Right atrium auricular region (tissue), 2 donors: ENCODE results near the gene TPRX2. TPM values are rescaled to one million over a fixed set of nuclear protein-coding genes. Genes with fewer than 3 reads are reported as not detected.
A peak's percentile ranks its signal among the peaks of the same experiment; 100 is the strongest.
"Not testable (repeated sequence)": the region's sequence is repeated elsewhere in the genome, so short reads cannot be mapped to it uniquely, and the experiment has no call there.

ENCODE experiments used
- DNase-seq: peaks from one replicate; pipeline ENCODE4 v3.0.0-alpha.2; 2019; ENCODE audit warnings: low spot score
- H3K27ac ChIP-seq, 2 donors: fragments of 200-600 bp; sonication (generic); 1 replicate in 1 of 2; 2 replicates in 1 of 2; pipeline ENCODE4 v1.5.1; 2016 to 2019
- H3K27me3 ChIP-seq, 2 donors: fragments of 200-600 bp; sonication (generic); one replicate each; pipeline versions ENCODE4 v1.5.1 to v1.6.0; 2017 to 2019
- H3K36me3 ChIP-seq: fragments of 200-600 bp; sonication (generic); one replicate; pipeline ENCODE4 v1.5.1; 2016
- H3K4me1 ChIP-seq, 2 donors: fragments of 200-600 bp; sonication (generic); one replicate each; pipeline versions ENCODE4 v1.5.1 to v1.6.0; 2017 to 2019
- H3K4me3 ChIP-seq, 2 donors: fragments of 200-600 bp; sonication (generic); 1 replicate in 1 of 2; 2 replicates in 1 of 2; pipeline ENCODE4 v1.5.1; 2017 to 2019; ENCODE audit warnings: mild to moderate bottlenecking in 1 of 2, moderate library complexity in 1 of 2
- H3K9me3 ChIP-seq, 2 donors: fragments of 200-600 bp; sonication (generic); one replicate each; pipeline ENCODE4 v1.5.1; 2019
- CTCF ChIP-seq, 2 donors: fragments of 200-600 bp; sonication (generic); IDR thresholded peaks; one replicate each; pipeline ENCODE4 v1.5.1; 2019; ENCODE audit warnings: antibody characterized with exemption in 2 of 2
- total RNA-seq, 2 donors: library from RNA; depleted of rRNA; stranded (reverse); fragments of >200 nt; gene quantifications; one replicate each; pipeline ENCODE4 v1.1.0, GENCODE V29; 2016

TPRX2 gene
- total RNA-seq, 2 donors from 2014 or later, result not detected

- DNase-seq, result no peak
Measured at GRCh38 chr19:47897861-47898260, 38.8 kb downstream of the TPRX2 start.

DNA sequence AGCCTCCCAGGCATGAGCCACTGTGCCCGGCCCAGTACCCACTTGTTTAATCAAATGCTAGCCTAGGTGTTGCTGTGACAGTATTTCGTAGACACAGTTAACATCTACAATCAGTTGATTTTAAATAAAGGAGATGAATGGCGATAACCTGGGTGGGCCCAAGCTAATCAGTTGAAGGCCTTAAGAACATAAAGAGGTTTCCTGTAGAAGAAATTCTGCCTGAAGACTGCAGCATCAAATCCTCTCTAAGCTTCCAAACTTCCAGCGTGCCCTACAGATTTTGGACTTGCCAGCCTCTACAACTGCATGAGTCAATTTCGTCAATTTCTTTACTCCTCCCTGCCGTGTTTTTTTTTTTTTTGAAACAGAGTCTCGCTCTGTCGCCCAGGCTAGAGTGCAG lies 40.3 kb downstream of the TPRX2 start:
- DNase-seq, result no peak
- no peak overlapping the region for H3K4me3 ChIP-seq
- no peak overlapping the region for H3K27ac ChIP-seq
- TF ChIP-seq CTCF (IDR thresholded peaks at IDR 0.05), result no peak
- peaks cover 4 to 17% of the 10 kb centered on the region in 2 donors for H3K9me3 ChIP-seq
- H3K4me1 ChIP-seq, result no peaks in the 10 kb centered on the region
- H3K27me3 ChIP-seq, result no peaks in the 10 kb centered on the region
- H3K36me3 ChIP-seq, result no peaks in the 10 kb centered on the region

More at GRCh38 chr19:47897861-47898260, 38.8 kb downstream of the TPRX2 start:
- Histone ChIP-seq H3K9me3 (peaks cover 4 to 18% of the 10 kb centered on the region in 2 donors), H3K4me3 (no peak overlapping the region), H3K36me3 (no peaks in the 10 kb centered on the region), H3K27ac (no peak overlapping the region), H3K27me3 (no peaks in the 10 kb centered on the region), H3K4me1 (no peaks in the 10 kb centered on the region)
- TF ChIP-seq CTCF (IDR thresholded peaks at IDR 0.05), result no peak

DNA sequence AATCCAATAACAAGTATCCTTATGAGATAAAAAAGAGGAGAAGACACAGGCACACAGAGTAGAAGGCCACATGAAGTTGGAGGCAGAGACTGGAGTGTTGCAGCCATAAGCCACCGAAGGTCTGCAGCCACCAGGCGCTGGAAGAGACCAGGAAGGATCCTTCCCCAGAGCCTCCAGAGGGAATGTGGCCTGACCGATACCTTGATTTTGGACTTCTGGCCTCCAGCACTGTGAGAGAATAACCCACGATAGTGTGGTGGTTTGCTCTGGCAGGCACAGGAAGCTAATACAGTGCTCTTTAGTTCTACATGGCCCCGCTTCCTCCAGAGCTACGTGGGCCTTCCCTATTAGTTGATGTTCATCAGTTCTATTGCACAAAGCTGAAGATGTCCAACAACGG lies 42.3 kb downstream of the TPRX2 start:
- TF ChIP-seq CTCF (IDR thresholded peaks at IDR 0.05), result no peak
- no peaks in the 10 kb centered on the region for H3K4me1 ChIP-seq
- peak; percentile 4 for DNase-seq
- H3K27ac ChIP-seq, result no peak overlapping the region
- no peaks in the 10 kb centered on the region for H3K36me3 ChIP-seq
- peaks cover under 1 to 5% of the 10 kb centered on the region in 2 donors for H3K9me3 ChIP-seq
- H3K27me3 ChIP-seq, result no peaks in the 10 kb centered on the region
- no peak overlapping the region for H3K4me3 ChIP-seq

GRCh38 chr19:47909350-47909749 lies 50.3 kb downstream of the TPRX2 start:
- H3K4me3 ChIP-seq, H3K4me1 ChIP-seq, H3K27ac ChIP-seq, H3K36me3 ChIP-seq, H3K9me3 ChIP-seq, H3K27me3 ChIP-seq: not testable (repeated sequence)
- TF ChIP-seq CTCF (IDR thresholded peaks at IDR 0.05), result peak; percentile 43 to 71
- DNase-seq, result peak; percentile 98

- H3K4me3 ChIP-seq, H3K27me3 ChIP-seq, H3K4me1 ChIP-seq, H3K27ac ChIP-seq, DNase-seq, H3K9me3 ChIP-seq, H3K36me3 ChIP-seq: not testable (repeated sequence)
Measured at GRCh38 chr19:47910191-47910590, 51.2 kb downstream of the TPRX2 start.

Other genes starting within 250 kb of the TPRX2 start
- 10 to 100 TPM; 44.9 to 70.3 TPM for gene EHD2, start 145.8 kb upstream of the TPRX2 start, total RNA-seq
- gene NOP53, start 113.7 kb upstream of the TPRX2 start, total RNA-seq, result 100 to 1,000 TPM; 143 to 243 TPM
- gene SELENOW, start 80.5 kb upstream of the TPRX2 start, total RNA-seq, result 1,000 to 10,000 TPM; 1,458 to 1,507 TPM
- not detected for gene TPRX1, start 54.7 kb upstream of the TPRX2 start, total RNA-seq
- not detected for gene CRX, start 37.3 kb upstream of the TPRX2 start, total RNA-seq
- gene SULT2A1, start 27.1 kb downstream of the TPRX2 start, total RNA-seq, result not detected
- gene BSPH1, start 132.9 kb downstream of the TPRX2 start, total RNA-seq, result not detected
- gene ELSPBP1, start 135.4 kb downstream of the TPRX2 start, total RNA-seq, result not detected
- gene CABP5, start 184.8 kb downstream of the TPRX2 start, total RNA-seq, result not detected